ENCODE results near the gene HELQ.
"Not testable (repeated sequence)": the region's sequence is repeated elsewhere in the genome, so short reads cannot be mapped to it uniquely, and the experiment has no call there.

The HELQ gene

DNA sequence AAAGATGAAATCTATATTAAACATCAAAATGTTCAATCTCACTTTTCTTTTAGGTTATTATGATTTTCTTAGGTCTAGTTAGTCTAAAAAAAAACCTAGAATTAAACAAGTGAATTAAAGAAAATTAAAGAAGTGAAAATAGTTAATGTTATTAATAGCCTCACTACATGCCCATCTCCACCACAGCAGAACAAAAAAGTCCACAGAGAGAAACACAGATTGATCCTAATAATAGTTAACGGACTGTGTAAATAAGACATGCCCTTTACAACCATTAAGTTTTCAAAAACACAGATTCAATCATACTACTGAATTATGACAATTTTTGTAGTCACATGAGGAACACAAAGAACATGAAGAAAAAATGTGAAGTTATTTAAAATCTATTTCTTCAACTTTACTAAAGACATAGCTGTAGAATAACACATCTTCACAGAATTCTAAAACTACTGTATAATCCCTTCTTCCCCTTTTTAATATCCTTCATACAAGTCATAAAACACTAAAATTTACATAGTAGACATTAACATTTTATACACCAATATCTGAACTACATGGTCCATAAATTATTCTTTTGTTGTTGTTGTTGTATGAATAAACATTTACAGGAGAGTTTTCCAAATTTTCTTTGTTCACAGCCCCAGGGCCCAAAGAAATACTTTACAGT is 15.3 kb downstream of the HELQ start:
- DNase-seq (ENCODE audit: low read depth in 2 of 2) = no peak

DNA sequence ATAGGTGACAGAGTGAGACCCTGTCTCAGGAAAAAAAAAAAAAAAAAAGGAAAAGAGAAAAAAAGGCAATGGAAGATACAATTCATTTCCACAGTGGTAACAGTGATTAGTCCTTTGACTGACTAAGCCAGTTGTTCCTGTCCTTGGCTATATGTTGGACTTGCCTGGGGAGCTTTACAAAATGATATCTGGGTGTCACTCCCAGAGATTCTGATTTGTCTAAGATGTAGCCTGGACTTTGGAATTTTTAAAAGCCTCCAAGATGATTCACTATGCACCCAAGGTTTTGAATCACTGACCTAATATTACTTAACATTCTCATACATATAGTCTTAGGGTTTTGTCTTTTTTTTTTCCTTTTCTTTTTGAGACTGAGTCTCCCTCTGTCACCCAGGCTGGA is 16.9 kb downstream of the HELQ start:
- no peak for DNase-seq (ENCODE audit: low read depth in 2 of 2)

DNA sequence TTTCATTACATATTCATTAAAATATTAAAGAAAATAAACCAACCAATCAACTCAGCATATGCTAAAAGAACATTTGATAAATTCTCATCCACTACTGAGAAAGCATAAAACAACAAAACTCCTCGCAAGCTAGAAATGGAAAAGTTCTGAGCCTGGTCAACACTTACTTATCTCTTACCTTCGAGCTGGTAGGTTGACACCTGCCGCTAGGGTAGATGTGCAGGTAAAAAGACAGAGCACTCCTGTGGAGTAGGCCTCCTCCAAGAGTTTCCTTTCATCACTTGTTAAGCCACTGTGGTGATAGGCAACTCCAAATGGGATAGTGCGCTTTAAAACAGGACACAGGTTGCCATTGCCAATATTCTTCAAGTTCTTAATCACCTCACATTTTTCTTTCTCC is 18.9 kb downstream of the HELQ start:
- no peak for DNase-seq (ENCODE audit: low read depth in 2 of 2)

- no peak for DNase-seq (ENCODE audit: low read depth in 2 of 2)
These were observed 24.4 kb downstream of the HELQ start for GRCh38 chr4:83431200-83431599.

GRCh38 chr4:83418211-83418610 is 37.4 kb downstream of the HELQ start:
- DNase-seq (ENCODE audit: low read depth in 2 of 2) = no peak

GRCh38 chr4:83417566-83417965 is 38.1 kb downstream of the HELQ start:
- DNase-seq (ENCODE audit: low read depth in 2 of 2) = no peak

DNA sequence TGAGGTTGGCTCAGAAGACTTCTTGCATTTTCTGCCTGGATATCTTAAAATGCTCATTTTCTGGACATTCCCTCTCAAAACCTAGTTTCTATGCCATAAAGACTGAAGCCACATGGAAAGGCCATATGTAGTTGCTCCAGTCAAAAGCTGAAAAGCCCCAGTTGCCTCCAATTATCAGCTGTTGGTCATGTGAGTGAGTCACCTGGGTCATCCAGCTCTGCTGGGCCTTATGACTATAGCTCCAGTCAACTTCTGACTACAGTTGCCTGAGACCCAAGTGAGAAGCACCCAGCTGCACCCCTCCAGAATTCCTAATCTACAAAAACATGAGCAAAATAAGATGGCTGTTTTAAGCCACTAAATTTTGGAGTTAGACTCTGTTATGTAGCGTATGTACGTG is 41.9 kb downstream of the HELQ start:
- no peak for DNase-seq (ENCODE audit: low read depth in 2 of 2)

DNA sequence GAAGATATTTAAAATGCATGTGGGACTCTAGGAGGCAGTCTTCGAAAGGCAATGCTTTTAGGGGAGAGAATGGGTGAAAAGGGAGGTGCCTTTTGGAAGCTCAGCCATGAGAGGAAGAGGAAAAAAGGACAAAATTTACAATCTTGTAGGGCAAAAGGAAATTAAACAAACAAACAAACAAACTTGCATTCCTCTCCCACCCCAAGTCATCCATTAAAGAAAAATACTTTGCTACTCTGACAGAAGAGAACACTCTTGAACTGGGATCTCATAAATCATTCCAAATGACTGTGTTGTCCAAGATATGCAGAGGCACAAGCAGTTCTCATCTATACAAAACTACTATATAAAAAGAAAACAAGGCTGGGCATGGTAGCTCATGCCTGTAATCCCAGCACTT is 46.7 kb downstream of the HELQ start:
- DNase-seq (ENCODE audit: low read depth in 2 of 2) = no peak

DNA sequence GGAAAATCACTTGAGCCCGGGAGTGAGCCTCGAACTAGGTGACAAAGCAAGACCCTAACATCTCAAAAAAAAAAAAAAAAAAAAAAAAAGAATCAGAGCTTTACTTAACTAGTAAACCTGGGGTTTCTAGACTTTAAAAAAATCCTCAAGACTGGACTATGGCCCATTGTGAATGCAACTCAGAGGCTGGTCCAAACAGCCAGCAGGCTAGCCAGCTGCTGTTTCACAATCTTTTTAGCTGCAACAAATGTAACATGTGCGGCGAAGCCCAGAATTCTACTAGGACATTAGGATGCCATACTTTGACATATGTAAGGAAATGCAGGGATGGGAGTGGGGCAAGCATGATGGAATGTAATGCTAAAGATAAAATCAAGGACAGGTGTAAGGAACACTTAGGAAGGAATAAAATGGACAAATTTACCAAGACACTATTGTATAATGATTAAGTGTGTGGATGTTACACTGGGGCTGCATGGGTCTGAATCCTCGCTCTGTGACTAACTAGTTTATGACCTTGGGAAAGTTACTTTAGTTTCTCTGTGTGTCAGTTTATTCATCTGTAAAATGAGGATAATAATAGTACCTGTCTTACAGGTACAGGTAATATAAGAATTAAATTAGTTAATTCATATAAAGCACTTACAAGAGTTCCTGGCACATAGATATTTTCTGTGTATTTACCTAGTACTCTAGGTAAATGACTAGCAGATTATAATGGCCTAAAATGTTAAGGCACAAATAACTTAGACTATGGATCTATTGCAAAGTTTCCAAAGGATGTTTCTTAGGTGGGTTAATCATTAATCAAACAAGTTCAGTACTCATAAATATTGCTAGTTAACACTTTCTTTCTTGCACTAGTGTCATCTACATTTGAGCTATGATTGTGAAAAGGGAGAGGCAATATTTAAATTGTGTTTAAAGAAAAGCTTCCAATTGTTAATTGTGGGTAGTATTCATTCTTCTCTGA is 49.5 kb downstream of the HELQ start:
- DNase-seq (ENCODE audit: low read depth in 2 of 2) = no peak

- not testable (repeated sequence) for DNase-seq (ENCODE audit: low read depth in 2 of 2)
These were observed 57.5 kb downstream of the HELQ start for GRCh38 chr4:83398158-83398557.

GRCh38 chr4:83393908-83394307 is 61.7 kb downstream of the HELQ start:
- no peak for DNase-seq (ENCODE audit: low read depth in 2 of 2)

GRCh38 chr4:83392562-83392961 is 63.1 kb downstream of the HELQ start:
- no peak for DNase-seq (ENCODE audit: low read depth in 2 of 2)

DNA sequence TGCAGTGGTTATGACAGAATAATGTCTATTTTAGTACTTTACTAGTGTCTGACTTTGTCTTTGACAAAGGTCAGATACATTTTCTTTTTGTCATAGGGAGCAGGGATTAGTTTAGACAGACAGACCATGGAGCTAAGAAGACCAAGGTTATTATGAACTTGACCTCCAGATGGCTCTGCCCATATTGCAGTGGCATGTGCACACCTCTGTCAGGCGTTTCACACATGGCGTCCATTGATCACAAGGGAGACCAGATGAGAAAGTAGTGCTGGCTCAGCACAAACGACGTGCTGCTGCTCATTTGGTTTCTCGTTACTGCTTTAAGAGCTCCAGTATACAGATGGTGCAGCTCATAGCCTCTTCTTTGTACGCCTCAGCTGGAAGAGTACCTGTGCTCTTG is 64.7 kb downstream of the HELQ start:
- no peak for DNase-seq (ENCODE audit: low read depth in 2 of 2)

GRCh38 chr4:83389756-83390505 is 65.7 kb downstream of the HELQ start:
- DNase-seq (ENCODE audit: low read depth in 2 of 2) = no peak

DNA sequence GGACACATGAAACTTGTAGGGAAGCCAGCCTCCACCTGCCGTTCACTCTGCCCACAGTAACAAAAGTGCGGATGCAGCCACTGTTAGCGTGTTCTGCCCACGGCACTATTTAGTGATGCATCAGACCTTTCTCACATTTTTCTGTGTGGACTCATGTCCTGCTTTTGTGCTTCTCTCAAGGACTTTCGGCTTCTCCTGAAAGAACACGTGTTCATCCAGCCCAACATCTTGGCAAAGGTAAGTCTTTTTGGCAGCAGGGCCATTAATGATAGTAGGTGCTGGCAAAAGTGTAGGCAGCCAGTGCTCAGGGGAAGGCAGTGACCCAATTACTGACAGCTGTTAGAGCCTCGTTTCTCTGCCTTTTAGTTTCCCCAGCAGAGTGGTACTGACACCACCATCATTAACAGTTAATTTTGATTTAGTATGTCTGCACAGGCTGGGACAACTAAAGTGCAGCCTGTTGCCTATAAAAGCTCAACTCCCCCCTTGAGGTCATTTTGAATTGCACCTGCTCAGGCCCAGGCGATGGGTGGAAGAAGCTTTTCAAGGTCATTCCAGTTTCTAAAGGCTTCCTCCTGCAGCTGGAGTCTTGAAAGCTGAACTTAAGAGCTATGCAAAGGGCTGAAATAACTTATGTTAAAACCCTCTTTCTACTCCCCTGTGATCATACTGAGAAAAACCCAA is 66.4 kb downstream of the HELQ start:
- DNase-seq (ENCODE audit: low read depth in 2 of 2) = no peak

- DNase-seq (ENCODE audit: low read depth in 2 of 2) = peak; percentile 5
These were observed 67.3 kb downstream of the HELQ start for GRCh38 chr4:83388313-83388676.

- DNase-seq (ENCODE audit: low read depth in 2 of 2) = no peak
These were observed 67.9 kb downstream of the HELQ start for GRCh38 chr4:83387476-83388312.

DNA sequence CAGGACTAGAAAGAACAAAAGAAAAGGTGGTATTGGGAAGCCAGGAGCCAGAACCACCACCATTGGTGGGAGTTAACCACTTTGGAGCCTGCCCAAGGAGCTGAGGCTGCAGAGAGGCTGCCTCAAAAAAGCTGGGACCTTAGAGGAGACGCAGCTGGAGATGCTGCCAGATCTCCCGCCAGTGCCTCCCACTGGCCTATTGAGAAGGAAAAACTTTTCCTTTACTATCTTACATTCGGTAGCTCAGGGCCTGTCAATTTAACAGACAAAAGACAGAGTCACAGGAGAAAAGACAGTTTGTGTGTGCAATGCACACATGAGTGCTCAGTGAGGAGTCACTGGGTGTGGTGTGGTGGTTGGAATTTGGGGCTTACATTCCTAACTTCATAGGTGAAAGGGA is 68.6 kb downstream of the HELQ start:
- DNase-seq (ENCODE audit: low read depth in 2 of 2) = no peak

GRCh38 chr4:83382850-83383249 is 72.8 kb downstream of the HELQ start:
- no peak for DNase-seq (ENCODE audit: low read depth in 2 of 2)

DNA sequence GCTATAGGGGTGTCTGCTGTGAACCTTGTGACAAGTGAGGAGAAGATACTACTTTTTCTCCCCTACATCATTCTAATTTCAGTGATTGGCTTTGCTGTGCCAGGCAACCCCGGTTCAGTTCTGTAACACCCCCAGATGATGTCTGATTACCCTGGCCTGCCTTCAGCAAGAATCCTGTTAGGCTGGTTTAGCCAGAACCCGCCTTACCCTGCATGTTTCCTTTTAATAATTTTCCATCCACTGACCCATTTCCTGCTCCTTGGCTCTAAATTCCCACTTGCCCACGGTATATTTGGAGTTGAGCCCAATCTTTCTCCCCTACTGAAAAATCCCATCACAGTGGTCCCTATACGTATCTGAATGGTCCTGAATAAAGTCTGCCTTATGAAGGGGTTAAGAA is 74.5 kb downstream of the HELQ start:
- DNase-seq (ENCODE audit: low read depth in 2 of 2) = no peak

GRCh38 chr4:83378419-83378818 is 77.2 kb downstream of the HELQ start:
- DNase-seq (ENCODE audit: low read depth in 2 of 2) = no peak

All from stimulated activated CD8-positive, alpha-beta memory T cell treated with anti-CD3 and anti-CD28 coated beads, Interleukin-7, amount 100 ng/mL, for 4 hours (primary cell).